HEK293 (cell line): ENCODE data around the gene SERPINE2.
A peak's percentile ranks its signal among the peaks of the same experiment; 100 is the strongest.

Source experiments
- GLIS2 ChIP-seq: fragments of 450-650 bp; formaldehyde crosslinking; IDR thresholded peaks from 2 replicates; pipeline ENCODE4 v1.5.1; 2016; ENCODE audit warnings: missing biosample characterization, missing genetic modification characterization
- HOXD13 ChIP-seq: sonication (generic); formaldehyde crosslinking; IDR thresholded peaks from 2 replicates; pipeline ENCODE4 v1.8.0; 2022; ENCODE audit warnings: missing genetic modification reagents, borderline replicate concordance
- MEIS1 ChIP-seq: sonication (generic); formaldehyde crosslinking; IDR thresholded peaks from 2 replicates; pipeline ENCODE4 v1.8.1; 2022; ENCODE audit warnings: missing genetic modification reagents, mild to moderate bottlenecking, borderline replicate concordance
- PBX3 ChIP-seq: sonication (generic); formaldehyde crosslinking; IDR thresholded peaks from 2 replicates; pipeline ENCODE4 v1.8.1; 2022; ENCODE audit warnings: mild to moderate bottlenecking, moderate library complexity, missing genetic modification reagents
- PRDM1 ChIP-seq: fragments of 450-650 bp; formaldehyde crosslinking; IDR thresholded peaks from 2 replicates; pipeline ENCODE4; 2016; ENCODE audit warnings: missing biosample characterization, missing genetic modification characterization
- YY2 ChIP-seq: fragments of 450-650 bp; formaldehyde crosslinking; IDR thresholded peaks from 2 replicates; pipeline ENCODE4 v1.5.1; 2016; ENCODE audit warnings: missing biosample characterization, missing genetic modification characterization
- ZNF140 ChIP-seq: fragments of 450-650 bp; formaldehyde crosslinking; IDR thresholded peaks from 2 replicates; pipeline ENCODE4 v1.5.1; 2016; ENCODE audit warnings: missing biosample characterization, missing genetic modification characterization
- ZNF2 ChIP-seq: fragments of 450-650 bp; formaldehyde crosslinking; IDR thresholded peaks from 2 replicates; pipeline ENCODE4 v1.5.1; 2016; ENCODE audit warnings: missing biosample characterization, missing genetic modification characterization
- ZNF221 ChIP-seq: fragments of 450-650 bp; formaldehyde crosslinking; IDR thresholded peaks from 2 replicates; pipeline ENCODE4 v1.5.1; 2017; ENCODE audit warnings: missing biosample characterization, missing genetic modification characterization, borderline replicate concordance
- ZNF248 ChIP-seq: fragments of 450-650 bp; formaldehyde crosslinking; IDR thresholded peaks from 2 replicates; pipeline ENCODE4 v1.5.1; 2017; ENCODE audit warnings: missing biosample characterization, missing genetic modification characterization
- ZNF274 ChIP-seq, 2 experiments: fragments of 200-500 bp in 1 of 2; fragments of 450-650 bp in 1 of 2; sonication (Bioruptor generic) in 1 of 2; formaldehyde crosslinking in 1 of 2; IDR thresholded peaks; 2 replicates each; pipeline versions ENCODE4 v1.5.1 to v1.6.1; 2014 to 2016; ENCODE audit warnings: borderline replicate concordance in 1 of 2, inconsistent platforms in 1 of 2, low read length in 1 of 2, missing biosample characterization in 1 of 2, missing genetic modification characterization in 1 of 2
- ZNF341 ChIP-seq: fragments of 450-650 bp; formaldehyde crosslinking; IDR thresholded peaks from 2 replicates; pipeline ENCODE4; 2016; ENCODE audit warnings: low read depth, missing biosample characterization, missing genetic modification characterization
- ZNF366 ChIP-seq: fragments of 450-650 bp; formaldehyde crosslinking; conservative IDR thresholded peaks from 2 replicates; pipeline ENCODE4 v1.5.1; 2016; ENCODE audit warnings: missing biosample characterization, missing genetic modification characterization
- ZNF394 ChIP-seq: fragments of 450-650 bp; formaldehyde crosslinking; IDR thresholded peaks from 2 replicates; pipeline ENCODE4 v1.5.1; 2016; ENCODE audit warnings: missing biosample characterization, missing genetic modification characterization, mild to moderate bottlenecking, moderate library complexity, borderline replicate concordance
- ZNF423 ChIP-seq: fragments of 450-650 bp; formaldehyde crosslinking; IDR thresholded peaks from 2 replicates; pipeline ENCODE4 v1.5.1; 2016; ENCODE audit warnings: missing biosample characterization, missing genetic modification characterization
- ZNF529 ChIP-seq: fragments of 450-650 bp; formaldehyde crosslinking; IDR thresholded peaks from 2 replicates; pipeline ENCODE4 v1.5.1; 2017; ENCODE audit warnings: missing genetic modification characterization, missing biosample characterization; ENCODE audit not compliant: insufficient replicate concordance
- ZNF555 ChIP-seq: fragments of 450-650 bp; formaldehyde crosslinking; conservative IDR thresholded peaks from 2 replicates; pipeline ENCODE4 v1.5.1; 2017; ENCODE audit warnings: missing biosample characterization, mild to moderate bottlenecking, missing genetic modification characterization, inconsistent platforms
- ZNF660 ChIP-seq: fragments of 450-650 bp; IDR thresholded peaks from 2 replicates; pipeline ENCODE4 v1.5.1; 2018; ENCODE audit warnings: missing biosample characterization, mild to moderate bottlenecking, missing genetic modification characterization
- ZNF692 ChIP-seq: fragments of 450-650 bp; formaldehyde crosslinking; IDR thresholded peaks from 2 replicates; pipeline ENCODE4 v1.5.1; 2016; ENCODE audit warnings: missing biosample characterization, missing genetic modification characterization
- ZNF768 ChIP-seq: fragments of 450-650 bp; formaldehyde crosslinking; IDR thresholded peaks from 2 replicates; pipeline ENCODE4 v1.5.1; 2018; ENCODE audit warnings: missing biosample characterization, mild to moderate bottlenecking, missing genetic modification characterization
- ZNF785 ChIP-seq: fragments of 450-650 bp; formaldehyde crosslinking; IDR thresholded peaks from 2 replicates; pipeline ENCODE4 v1.5.1; 2016; ENCODE audit warnings: missing biosample characterization, missing genetic modification characterization
- ZNF792 ChIP-seq: fragments of 450-650 bp; formaldehyde crosslinking; IDR thresholded peaks from 2 replicates; pipeline ENCODE4 v1.5.1; 2016; ENCODE audit warnings: missing biosample characterization, missing genetic modification characterization
- TF ChIP-seq, protein P1 (sequence below): fragments of 450-650 bp; formaldehyde crosslinking; IDR thresholded peaks from 2 replicates; pipeline ENCODE4 v1.5.1; 2016; ENCODE audit warnings: missing biosample characterization, missing genetic modification characterization
- TF ChIP-seq, protein P2 (sequence below): fragments of 450-650 bp; formaldehyde crosslinking; IDR thresholded peaks from 2 replicates; pipeline ENCODE4 v1.5.1; 2017; ENCODE audit warnings: missing biosample characterization, missing genetic modification characterization
- TF ChIP-seq, protein P3 (sequence below): fragments of 450-650 bp; formaldehyde crosslinking; IDR thresholded peaks from 2 replicates; pipeline ENCODE4 v1.5.0; 2017; ENCODE audit warnings: missing biosample characterization, missing genetic modification characterization, borderline replicate concordance
- TF ChIP-seq, protein P4 (sequence below): fragments of 450-650 bp; IDR thresholded peaks from 2 replicates; pipeline ENCODE4 v1.5.1; 2018; ENCODE audit warnings: missing biosample characterization, mild to moderate bottlenecking, missing genetic modification characterization

Gene SERPINE2

GRCh38 chr2:223944703-223945531 is 94.2 kb downstream of the SERPINE2 start, which contains the start of gene WDFY1 (continued):
- TF ChIP-seq, protein P1, sequence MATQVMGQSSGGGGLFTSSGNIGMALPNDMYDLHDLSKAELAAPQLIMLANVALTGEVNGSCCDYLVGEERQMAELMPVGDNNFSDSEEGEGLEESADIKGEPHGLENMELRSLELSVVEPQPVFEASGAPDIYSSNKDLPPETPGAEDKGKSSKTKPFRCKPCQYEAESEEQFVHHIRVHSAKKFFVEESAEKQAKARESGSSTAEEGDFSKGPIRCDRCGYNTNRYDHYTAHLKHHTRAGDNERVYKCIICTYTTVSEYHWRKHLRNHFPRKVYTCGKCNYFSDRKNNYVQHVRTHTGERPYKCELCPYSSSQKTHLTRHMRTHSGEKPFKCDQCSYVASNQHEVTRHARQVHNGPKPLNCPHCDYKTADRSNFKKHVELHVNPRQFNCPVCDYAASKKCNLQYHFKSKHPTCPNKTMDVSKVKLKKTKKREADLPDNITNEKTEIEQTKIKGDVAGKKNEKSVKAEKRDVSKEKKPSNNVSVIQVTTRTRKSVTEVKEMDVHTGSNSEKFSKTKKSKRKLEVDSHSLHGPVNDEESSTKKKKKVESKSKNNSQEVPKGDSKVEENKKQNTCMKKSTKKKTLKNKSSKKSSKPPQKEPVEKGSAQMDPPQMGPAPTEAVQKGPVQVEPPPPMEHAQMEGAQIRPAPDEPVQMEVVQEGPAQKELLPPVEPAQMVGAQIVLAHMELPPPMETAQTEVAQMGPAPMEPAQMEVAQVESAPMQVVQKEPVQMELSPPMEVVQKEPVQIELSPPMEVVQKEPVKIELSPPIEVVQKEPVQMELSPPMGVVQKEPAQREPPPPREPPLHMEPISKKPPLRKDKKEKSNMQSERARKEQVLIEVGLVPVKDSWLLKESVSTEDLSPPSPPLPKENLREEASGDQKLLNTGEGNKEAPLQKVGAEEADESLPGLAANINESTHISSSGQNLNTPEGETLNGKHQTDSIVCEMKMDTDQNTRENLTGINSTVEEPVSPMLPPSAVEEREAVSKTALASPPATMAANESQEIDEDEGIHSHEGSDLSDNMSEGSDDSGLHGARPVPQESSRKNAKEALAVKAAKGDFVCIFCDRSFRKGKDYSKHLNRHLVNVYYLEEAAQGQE, result no peak; the same call in 1 of the 2 replicates
- TF ChIP-seq HOXD13, result no peak
- TF ChIP-seq ZNF555, result no peak
- TF ChIP-seq ZNF366 (tag by site-specific recombination), result no peak
- no peak for TF ChIP-seq ZNF341 (tag by site-specific recombination)
- TF ChIP-seq ZNF423 (tag by site-specific recombination), result no peak
- TF ChIP-seq PRDM1 (tag by site-specific recombination), result peak; percentile 74
- TF ChIP-seq ZNF768 (tag by site-specific recombination), result no peak
- no peak for TF ChIP-seq ZNF140 (tag by site-specific recombination)
- peak; percentile 69 for TF ChIP-seq ZNF660 (tag by site-specific recombination)
- TF ChIP-seq ZNF2 (tag by site-specific recombination), result 0 out of 2 replicates have a peak, but pooled peaks have one; percentile 50
- peak; percentile 86 for TF ChIP-seq ZNF692 (tag by site-specific recombination)
- TF ChIP-seq GLIS2 (tag by site-specific recombination), result peak; percentile 82
- TF ChIP-seq MEIS1, result no peak
- TF ChIP-seq, protein P2, sequence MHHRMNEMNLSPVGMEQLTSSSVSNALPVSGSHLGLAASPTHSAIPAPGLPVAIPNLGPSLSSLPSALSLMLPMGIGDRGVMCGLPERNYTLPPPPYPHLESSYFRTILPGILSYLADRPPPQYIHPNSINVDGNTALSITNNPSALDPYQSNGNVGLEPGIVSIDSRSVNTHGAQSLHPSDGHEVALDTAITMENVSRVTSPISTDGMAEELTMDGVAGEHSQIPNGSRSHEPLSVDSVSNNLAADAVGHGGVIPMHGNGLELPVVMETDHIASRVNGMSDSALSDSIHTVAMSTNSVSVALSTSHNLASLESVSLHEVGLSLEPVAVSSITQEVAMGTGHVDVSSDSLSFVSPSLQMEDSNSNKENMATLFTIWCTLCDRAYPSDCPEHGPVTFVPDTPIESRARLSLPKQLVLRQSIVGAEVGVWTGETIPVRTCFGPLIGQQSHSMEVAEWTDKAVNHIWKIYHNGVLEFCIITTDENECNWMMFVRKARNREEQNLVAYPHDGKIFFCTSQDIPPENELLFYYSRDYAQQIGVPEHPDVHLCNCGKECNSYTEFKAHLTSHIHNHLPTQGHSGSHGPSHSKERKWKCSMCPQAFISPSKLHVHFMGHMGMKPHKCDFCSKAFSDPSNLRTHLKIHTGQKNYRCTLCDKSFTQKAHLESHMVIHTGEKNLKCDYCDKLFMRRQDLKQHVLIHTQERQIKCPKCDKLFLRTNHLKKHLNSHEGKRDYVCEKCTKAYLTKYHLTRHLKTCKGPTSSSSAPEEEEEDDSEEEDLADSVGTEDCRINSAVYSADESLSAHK, result no peak
- TF ChIP-seq ZNF221, result no peak
- no peak for TF ChIP-seq ZNF792 (tag by site-specific recombination)
- TF ChIP-seq, protein P3, sequence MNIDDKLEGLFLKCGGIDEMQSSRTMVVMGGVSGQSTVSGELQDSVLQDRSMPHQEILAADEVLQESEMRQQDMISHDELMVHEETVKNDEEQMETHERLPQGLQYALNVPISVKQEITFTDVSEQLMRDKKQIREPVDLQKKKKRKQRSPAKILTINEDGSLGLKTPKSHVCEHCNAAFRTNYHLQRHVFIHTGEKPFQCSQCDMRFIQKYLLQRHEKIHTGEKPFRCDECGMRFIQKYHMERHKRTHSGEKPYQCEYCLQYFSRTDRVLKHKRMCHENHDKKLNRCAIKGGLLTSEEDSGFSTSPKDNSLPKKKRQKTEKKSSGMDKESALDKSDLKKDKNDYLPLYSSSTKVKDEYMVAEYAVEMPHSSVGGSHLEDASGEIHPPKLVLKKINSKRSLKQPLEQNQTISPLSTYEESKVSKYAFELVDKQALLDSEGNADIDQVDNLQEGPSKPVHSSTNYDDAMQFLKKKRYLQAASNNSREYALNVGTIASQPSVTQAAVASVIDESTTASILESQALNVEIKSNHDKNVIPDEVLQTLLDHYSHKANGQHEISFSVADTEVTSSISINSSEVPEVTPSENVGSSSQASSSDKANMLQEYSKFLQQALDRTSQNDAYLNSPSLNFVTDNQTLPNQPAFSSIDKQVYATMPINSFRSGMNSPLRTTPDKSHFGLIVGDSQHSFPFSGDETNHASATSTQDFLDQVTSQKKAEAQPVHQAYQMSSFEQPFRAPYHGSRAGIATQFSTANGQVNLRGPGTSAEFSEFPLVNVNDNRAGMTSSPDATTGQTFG (tag by site-specific recombination), result no peak
- TF ChIP-seq YY2 (tag by site-specific recombination), result peak; percentile 72
- no peak for TF ChIP-seq ZNF785
- no peak; the same call in 1 of the 2 replicates for TF ChIP-seq ZNF394 (tag by site-specific recombination)
- TF ChIP-seq ZNF274 (IDR thresholded peaks at IDR 0.05; ENCODE audit: low read length), result no peak
- no peak for TF ChIP-seq ZNF274 (tag by site-specific recombination; IDR thresholded peaks at IDR 0.05; ENCODE audit: borderline replicate concordance)
- TF ChIP-seq ZNF248 (tag by site-specific recombination), result no peak
- TF ChIP-seq, protein P4, sequence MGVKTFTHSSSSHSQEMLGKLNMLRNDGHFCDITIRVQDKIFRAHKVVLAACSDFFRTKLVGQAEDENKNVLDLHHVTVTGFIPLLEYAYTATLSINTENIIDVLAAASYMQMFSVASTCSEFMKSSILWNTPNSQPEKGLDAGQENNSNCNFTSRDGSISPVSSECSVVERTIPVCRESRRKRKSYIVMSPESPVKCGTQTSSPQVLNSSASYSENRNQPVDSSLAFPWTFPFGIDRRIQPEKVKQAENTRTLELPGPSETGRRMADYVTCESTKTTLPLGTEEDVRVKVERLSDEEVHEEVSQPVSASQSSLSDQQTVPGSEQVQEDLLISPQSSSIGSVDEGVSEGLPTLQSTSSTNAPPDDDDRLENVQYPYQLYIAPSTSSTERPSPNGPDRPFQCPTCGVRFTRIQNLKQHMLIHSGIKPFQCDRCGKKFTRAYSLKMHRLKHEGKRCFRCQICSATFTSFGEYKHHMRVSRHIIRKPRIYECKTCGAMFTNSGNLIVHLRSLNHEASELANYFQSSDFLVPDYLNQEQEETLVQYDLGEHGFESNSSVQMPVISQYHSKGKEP (tag by site-specific recombination), result no peak
- TF ChIP-seq ZNF529, result no peak
- peak; percentile 80 for TF ChIP-seq PBX3 (CRISPR knock-in tag)
